Transverse colon (tissue), 3 donors: ENCODE data around the gene HSD17B3.

Source experiments
- CTCF ChIP-seq, 5 experiments: fragments of 200-600 bp in 3 of 5; fragments of 450-650 bp in 2 of 5; sonication (generic) in 3 of 5; IDR thresholded peaks; 1 replicate in 2 of 5; 2 replicates in 3 of 5; pipeline ENCODE4 v1.5.1; 2016 to 2017; ENCODE audit warnings: antibody characterized with exemption in 5 of 5, inconsistent platforms in 3 of 5, mild to moderate bottlenecking in 2 of 5, moderate library complexity in 1 of 5
- POLR2A ChIP-seq: fragments of 450-650 bp; IDR thresholded peaks from one replicate; pipeline ENCODE4 v1.6.1; 2016; ENCODE audit warnings: antibody characterized with exemption, mild to moderate bottlenecking, moderate library complexity

DNA sequence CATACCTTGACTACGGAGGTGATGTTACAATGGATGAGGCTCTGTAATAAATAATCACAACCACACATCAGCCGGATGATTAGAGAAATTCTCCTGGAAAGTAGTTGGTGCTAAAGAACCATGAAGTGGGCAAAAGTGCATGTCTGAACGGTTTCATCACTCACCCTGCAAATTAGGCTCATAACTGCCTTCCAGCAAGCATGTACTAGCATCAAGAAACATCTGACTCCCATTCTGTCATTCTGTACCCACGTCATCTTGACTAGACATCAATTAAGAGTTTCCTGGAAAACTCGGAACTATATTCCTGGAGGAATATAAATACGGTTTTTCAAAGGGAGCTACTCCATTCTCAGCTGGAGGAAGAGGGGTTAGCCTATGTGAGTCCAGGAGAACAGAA, 52.2 kb downstream of the HSD17B3 start:
- TF ChIP-seq CTCF (IDR thresholded peaks at IDR 0.05) (no peak), POLR2A (no peak)
